DMS114 treated with DMSO at 0.1 percent for 48 hours (cell line): ENCODE data around the gene LBHD2.

ENCODE experiments used
- DNase-seq: peaks from one replicate; lab custom pipeline; 2025; ENCODE audit not compliant: unreplicated experiment; lab: John Stamatoyannopoulos, UW

The LBHD2 gene

GRCh38 chr14:103068351-103069073 lies 15.5 kb upstream of the LBHD2 start:
- DNase-seq = no peak

- DNase-seq = no peak
These were observed 13.6 kb upstream of the LBHD2 start for GRCh38 chr14:103070263-103070885.

GRCh38 chr14:103070971-103071542 lies 13.0 kb upstream of the LBHD2 start:
- DNase-seq = no peak

- DNase-seq = no peak
These were observed 12.3 kb upstream of the LBHD2 start for GRCh38 chr14:103071544-103072251.

- DNase-seq = no peak
These were observed 11.2 kb upstream of the LBHD2 start for GRCh38 chr14:103072595-103073366.

GRCh38 chr14:103073367-103073875 lies 10.6 kb upstream of the LBHD2 start:
- DNase-seq = no peak

- no peak for DNase-seq
These were observed 9.9 kb upstream of the LBHD2 start for GRCh38 chr14:103073876-103074728.

- DNase-seq = no peak
These were observed 9.2 kb upstream of the LBHD2 start for GRCh38 chr14:103074729-103075367.

- peak; percentile 45 for DNase-seq
These were observed 5.6 kb upstream of the LBHD2 start for GRCh38 chr14:103078420-103078749.

GRCh38 chr14:103078860-103079587 lies 5.0 kb upstream of the LBHD2 start:
- DNase-seq = no peak

GRCh38 chr14:103081951-103082350 lies 2.1 kb upstream of the LBHD2 start:
- DNase-seq = no peak

- no peak for DNase-seq
These were observed 1.4 kb downstream of the LBHD2 start for GRCh38 chr14:103085106-103086091.

GRCh38 chr14:103086771-103087342 lies 2.8 kb downstream of the LBHD2 start:
- DNase-seq = no peak

- no peak for DNase-seq
These were observed 3.4 kb downstream of the LBHD2 start for GRCh38 chr14:103087343-103087835.

- no peak for DNase-seq
These were observed 4.9 kb downstream of the LBHD2 start for GRCh38 chr14:103088921-103089320.

GRCh38 chr14:103089386-103090335 lies 5.7 kb downstream of the LBHD2 start:
- no peak for DNase-seq
